GM12878 (cell line): ENCODE measurements around the gene ADAMTS17. TPM values are rescaled to one million over a fixed set of nuclear protein-coding genes. Genes with fewer than 3 reads are reported as not detected.

Source experiments
- ATAC-seq: fragments of 200-7000 bp; cut with Tn5 transposase; 3 replicates; pipeline ENCODE4 v1.9.1; 2020; ENCODE audit warnings: mild to moderate bottlenecking, moderate library complexity
- BruUV-seq: library from RNA; stranded (reverse); fragments of 400-500 nt; replicated peaks from 2 replicates; lab custom pipeline; 2021; lab: Mats Ljungman, UMichigan
- CTCF ChIA-PET: fragments of 300-600 bp; sonication (Branson Sonifier 250); formaldehyde crosslinking; extraction: SDS; loops from one replicate; lab custom pipeline; 2021; ENCODE audit warnings: inconsistent platforms; lab: Yijun Ruan, JAX
- POLR2A ChIA-PET: fragments of 350-600 bp; formaldehyde crosslinking; extraction: SDS; loops from one replicate; lab custom pipeline; 2021; ENCODE audit warnings: inconsistent platforms; lab: Charles Lee
- RAD21 ChIA-PET: fragments of 300-600 bp; sonication (Branson Sonifier 250); formaldehyde crosslinking; loops from one replicate; lab custom pipeline; 2023; ENCODE audit warnings: antibody characterized with exemption; ENCODE audit not compliant: unreplicated experiment; lab: Charles Lee
- SMC1A ChIA-PET: fragments of 300-600 bp; sonication (Branson Sonifier 250); formaldehyde crosslinking; loops from one replicate; lab custom pipeline; 2023; ENCODE audit not compliant: unreplicated experiment, uncharacterized antibody; lab: Charles Lee
- DNase-seq: peaks from one replicate; pipeline ENCODE4 v3.0.0-alpha.2; 2011; ENCODE audit warnings: low read depth, low spot score
- FAIRE-seq: peaks from 3 replicates; lab custom pipeline; 2011; peaks lifted over from hg19 to GRCh38; lab: Jason Lieb, UNC
- H2AFZ ChIP-seq: 2 replicates; pipeline ENCODE4 v1.6.0; 2011; ENCODE audit warnings: low read depth, low read length, control low read depth; ENCODE audit not compliant: control insufficient read depth
- H3K27ac ChIP-seq: 2 replicates; pipeline ENCODE4 v1.5.1; 2011; ENCODE audit warnings: control low read depth; ENCODE audit not compliant: control insufficient read depth, insufficient read depth
- H3K27me3 ChIP-seq, 2 experiments: replicated peaks in 1 of 2; 2 replicates each; pipeline versions ENCODE4 v1.6.0 to v1.6.1; 2011; ENCODE audit warnings: low read length in 1 of 2; ENCODE audit not compliant: control insufficient read depth in 2 of 2, insufficient read depth in 2 of 2
- H3K36me3 ChIP-seq, 2 experiments: 2 replicates each; pipeline ENCODE4 v1.5.1; 2011; ENCODE audit warnings: low read length in 1 of 2; ENCODE audit not compliant: control insufficient read depth in 2 of 2, insufficient read depth in 2 of 2
- H3K4me1 ChIP-seq: 2 replicates; pipeline ENCODE4 v1.6.1; 2011; ENCODE audit warnings: mild to moderate bottlenecking, low read length, moderate library complexity, mixed read lengths; ENCODE audit not compliant: control insufficient read depth, insufficient read depth
- H3K4me2 ChIP-seq: 2 replicates; pipeline ENCODE4 v1.6.0; 2011; ENCODE audit warnings: control low read depth; ENCODE audit not compliant: control insufficient read depth, insufficient read depth
- H3K4me3 ChIP-seq: fragments of 200-600 bp; sonication (generic); 2 replicates; pipeline ENCODE4 v1.5.1; 2016
- H3K79me2 ChIP-seq: 2 replicates; pipeline ENCODE4 v1.6.0; 2011; ENCODE audit warnings: low read length; ENCODE audit not compliant: control insufficient read depth, insufficient read depth
- H3K9ac ChIP-seq: 2 replicates; pipeline ENCODE4 v1.8.0; 2011; ENCODE audit warnings: low read length, control low read depth, mixed read lengths; ENCODE audit not compliant: control insufficient read depth, insufficient read depth
- H3K9me3 ChIP-seq: replicated peaks from 3 replicates; pipeline ENCODE4 v1.5.1; 2011; ENCODE audit warnings: mild to moderate bottlenecking, low read length; ENCODE audit not compliant: control insufficient read depth, insufficient read depth
- H4K20me1 ChIP-seq: 2 replicates; pipeline ENCODE4 v1.6.0; 2011; ENCODE audit not compliant: control insufficient read depth, insufficient read depth
- CBFB ChIP-seq: IDR thresholded peaks from 2 replicates; pipeline ENCODE4 v1.6.1; 2016; ENCODE audit warnings: antibody characterized with exemption, low read depth
- CREM ChIP-seq: IDR thresholded peaks from 2 replicates; pipeline ENCODE4 v1.6.1; 2014; ENCODE audit warnings: antibody characterized with exemption, low read depth
- HDGF ChIP-seq: fragments of 450-650 bp; IDR thresholded peaks from 2 replicates; pipeline ENCODE4 v1.6.1; 2016; ENCODE audit warnings: antibody characterized with exemption
- IKZF2 ChIP-seq, 2 experiments: fragments of 450-650 bp; IDR thresholded peaks; 2 replicates each; pipeline ENCODE4 v1.6.1; 2017; ENCODE audit warnings: mild to moderate bottlenecking in 2 of 2, moderate library complexity in 2 of 2
- IRF4 ChIP-seq: IDR thresholded peaks from 2 replicates; pipeline ENCODE4 v1.6.1; 2011; ENCODE audit warnings: low read depth, low read length
- SREBF1 ChIP-seq: IDR thresholded peaks from 2 replicates; pipeline ENCODE4 v1.6.1; 2012; ENCODE audit warnings: mild to moderate bottlenecking, low read length
- YBX1 ChIP-seq: fragments of 450-650 bp; IDR thresholded peaks from 2 replicates; pipeline ENCODE4 v1.6.1; 2016; ENCODE audit warnings: antibody characterized with exemption
- ZBED1 ChIP-seq: IDR thresholded peaks from 2 replicates; pipeline ENCODE4 v1.6.1; 2016; ENCODE audit warnings: borderline replicate concordance
- WGBS: methylation state at CpG from one replicate; pipeline ENCODE4 v1.1.6; 2016; ENCODE audit warnings: low lambda C conversion rate; ENCODE audit not compliant: insufficient replicate concordance, insufficient coverage; ENCODE audit errors: missing lambda C conversion rate; 5-methylcytosine and 5-hydroxymethylcytosine counted together
- in situ Hi-C: fragments of 300-500 bp; cut with MboI; formaldehyde crosslinking; loops from 9 replicates; pipeline ENCODE4 v1.14.3; 2018; ENCODE audit warnings: mixed read lengths
- intact Hi-C: fragments of 100-400 bp; cut with micrococcal nuclease; formaldehyde crosslinking; loops from one replicate; pipeline ENCODE4 v1.14.2; 2022; ENCODE audit not compliant: unreplicated experiment
- polyA plus RNA-seq, 11 experiments: library from polyadenylated mRNA; depleted of rRNA in 4 of 11; unstranded in 6 of 11; stranded (reverse) in 5 of 11; fragments of >200 nt; fragmentation: Nextera tagmentation in 4 of 11; fragmentation: Illumina TruSeq in 1 of 11; extraction: Ambion mirVana in 4 of 11; extraction: Trizol in 1 of 11; gene quantifications; 1 replicate in 1 of 11; 2 replicates in 10 of 11; pipeline versions ENCODE4 v1.2.1 to v1.2.3, GENCODE V29; 2011 to 2016; ENCODE audit warnings: inconsistent platforms in 2 of 11, missing spikeins in 2 of 11, low read depth in 1 of 11
- total RNA-seq, 4 experiments: library from RNA; depleted of rRNA in 3 of 4; stranded (reverse); fragments of >200 nt in 3 of 4; fragmentation: Illumina TruSeq in 1 of 4; extraction: Trizol in 1 of 4; gene quantifications; 2 replicates each; pipeline versions ENCODE4 v1.2.1 to v1.2.3, GENCODE V29; 2013 to 2021
- TF ChIP-seq, protein P1 (sequence below): fragments of 150-350 bp; IDR thresholded peaks from 2 replicates; pipeline ENCODE4 v1.6.1; 2016; ENCODE audit warnings: low read depth, low read length

ADAMTS17 gene
- total and polyA plus RNA-seq, 10 of the 15 experiments (the other 5 are each of a cell fraction or from before 2014, with no cell fraction given) = 0.04 to 0.50 (median 0.10) TPM; not detected in 4

DNA sequence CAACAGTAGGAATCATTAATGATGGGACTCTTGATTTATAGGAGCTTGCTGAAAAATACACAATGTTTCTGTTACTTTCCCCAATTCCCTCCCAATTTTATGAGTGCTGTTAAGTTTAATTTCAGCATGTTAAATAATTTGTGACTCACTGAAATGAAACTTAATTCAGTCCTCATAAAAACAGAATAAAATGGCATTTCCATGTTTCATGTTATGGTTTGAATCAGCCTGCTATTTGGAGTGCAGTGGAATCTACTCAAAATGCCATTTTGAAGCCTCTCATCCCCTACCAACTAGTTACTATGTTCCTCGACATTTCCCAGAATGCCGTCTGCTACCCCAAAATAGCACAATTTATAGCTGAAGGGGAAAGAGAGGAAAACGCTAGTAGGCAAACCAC lies 237.5 kb downstream of the ADAMTS17 start (continued):
- no peak for TF ChIP-seq SREBF1
- TF ChIP-seq, all 136 proteins: peak for 0

DNA sequence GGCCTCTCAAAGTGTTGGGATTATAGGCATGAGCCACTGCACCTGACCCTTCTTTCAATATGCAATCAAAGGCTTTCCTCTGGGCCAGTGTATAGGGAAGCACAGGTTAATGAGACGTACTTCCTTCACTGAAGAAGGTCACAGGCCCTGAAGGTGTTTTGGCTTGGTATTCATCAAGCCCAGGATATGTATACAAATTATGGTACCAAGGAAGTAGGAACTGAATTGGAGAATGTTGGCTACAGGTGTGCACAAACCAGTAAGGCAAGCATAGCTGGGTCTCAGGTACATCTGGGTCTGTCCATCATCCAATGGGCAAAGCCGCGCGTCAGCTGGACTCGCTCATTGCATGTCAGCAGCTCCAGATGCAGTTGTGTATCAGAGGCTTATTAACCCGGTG lies 237.9 kb downstream of the ADAMTS17 start:
- Histone ChIP-seq H3K4me3 (no peak overlapping the region), H3K27me3 (no peaks in the 10 kb centered on the region), H3K4me2 (no peak overlapping the region), H2AFZ (no peak overlapping the region), H4K20me1 (no peaks in the 10 kb centered on the region), H3K9ac (no peak overlapping the region), H3K27ac (no peak overlapping the region), H3K79me2 (no peaks in the 10 kb centered on the region), H3K36me3 (no peaks in the 10 kb centered on the region), H3K9me3 (no peaks in the 10 kb centered on the region), H3K4me1 (no peaks in the 10 kb centered on the region)
- intact Hi-C loops (no loop called here), in situ Hi-C loops (no loop called here)
- ChIA-PET POLR2A (no interaction called here), SMC1A (no interaction called here), RAD21 (no interaction called here), CTCF (no interaction called here)
- BruUV-seq = no TSS peak
- WGBS = 40% methylated on average over 6 of the region's 6 CpGs
- TF ChIP-seq HDGF = no peak
- TF ChIP-seq, protein P1, sequence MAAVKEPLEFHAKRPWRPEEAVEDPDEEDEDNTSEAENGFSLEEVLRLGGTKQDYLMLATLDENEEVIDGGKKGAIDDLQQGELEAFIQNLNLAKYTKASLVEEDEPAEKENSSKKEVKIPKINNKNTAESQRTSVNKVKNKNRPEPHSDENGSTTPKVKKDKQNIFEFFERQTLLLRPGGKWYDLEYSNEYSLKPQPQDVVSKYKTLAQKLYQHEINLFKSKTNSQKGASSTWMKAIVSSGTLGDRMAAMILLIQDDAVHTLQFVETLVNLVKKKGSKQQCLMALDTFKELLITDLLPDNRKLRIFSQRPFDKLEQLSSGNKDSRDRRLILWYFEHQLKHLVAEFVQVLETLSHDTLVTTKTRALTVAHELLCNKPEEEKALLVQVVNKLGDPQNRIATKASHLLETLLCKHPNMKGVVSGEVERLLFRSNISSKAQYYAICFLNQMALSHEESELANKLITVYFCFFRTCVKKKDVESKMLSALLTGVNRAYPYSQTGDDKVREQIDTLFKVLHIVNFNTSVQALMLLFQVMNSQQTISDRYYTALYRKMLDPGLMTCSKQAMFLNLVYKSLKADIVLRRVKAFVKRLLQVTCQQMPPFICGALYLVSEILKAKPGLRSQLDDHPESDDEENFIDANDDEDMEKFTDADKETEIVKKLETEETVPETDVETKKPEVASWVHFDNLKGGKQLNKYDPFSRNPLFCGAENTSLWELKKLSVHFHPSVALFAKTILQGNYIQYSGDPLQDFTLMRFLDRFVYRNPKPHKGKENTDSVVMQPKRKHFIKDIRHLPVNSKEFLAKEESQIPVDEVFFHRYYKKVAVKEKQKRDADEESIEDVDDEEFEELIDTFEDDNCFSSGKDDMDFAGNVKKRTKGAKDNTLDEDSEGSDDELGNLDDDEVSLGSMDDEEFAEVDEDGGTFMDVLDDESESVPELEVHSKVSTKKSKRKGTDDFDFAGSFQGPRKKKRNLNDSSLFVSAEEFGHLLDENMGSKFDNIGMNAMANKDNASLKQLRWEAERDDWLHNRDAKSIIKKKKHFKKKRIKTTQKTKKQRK = no peak
- TF ChIP-seq CREM = no peak
- no peak for TF ChIP-seq CBFB
- no peak for TF ChIP-seq YBX1
- TF ChIP-seq ZBED1 = no peak
- TF ChIP-seq IRF4 = no peak
- no peak for TF ChIP-seq IKZF2 (IDR thresholded peaks at IDR 0.05)
- DNase-seq (no peak), FAIRE-seq (no peak), ATAC-seq (no peak)
